Activated CD4-positive, alpha-beta T cell treated with anti-CD3 and anti-CD28 coated beads for 48 hours (primary cell): ENCODE data around the gene CDKL2.
"Not testable (repeated sequence)": the region's sequence is repeated elsewhere in the genome, so short reads cannot be mapped to it uniquely, and the experiment has no call there.

Experiments
- DNase-seq: peaks from one replicate; pipeline ENCODE4 v3.0.0-alpha.2; 2020

Gene CDKL2

DNA sequence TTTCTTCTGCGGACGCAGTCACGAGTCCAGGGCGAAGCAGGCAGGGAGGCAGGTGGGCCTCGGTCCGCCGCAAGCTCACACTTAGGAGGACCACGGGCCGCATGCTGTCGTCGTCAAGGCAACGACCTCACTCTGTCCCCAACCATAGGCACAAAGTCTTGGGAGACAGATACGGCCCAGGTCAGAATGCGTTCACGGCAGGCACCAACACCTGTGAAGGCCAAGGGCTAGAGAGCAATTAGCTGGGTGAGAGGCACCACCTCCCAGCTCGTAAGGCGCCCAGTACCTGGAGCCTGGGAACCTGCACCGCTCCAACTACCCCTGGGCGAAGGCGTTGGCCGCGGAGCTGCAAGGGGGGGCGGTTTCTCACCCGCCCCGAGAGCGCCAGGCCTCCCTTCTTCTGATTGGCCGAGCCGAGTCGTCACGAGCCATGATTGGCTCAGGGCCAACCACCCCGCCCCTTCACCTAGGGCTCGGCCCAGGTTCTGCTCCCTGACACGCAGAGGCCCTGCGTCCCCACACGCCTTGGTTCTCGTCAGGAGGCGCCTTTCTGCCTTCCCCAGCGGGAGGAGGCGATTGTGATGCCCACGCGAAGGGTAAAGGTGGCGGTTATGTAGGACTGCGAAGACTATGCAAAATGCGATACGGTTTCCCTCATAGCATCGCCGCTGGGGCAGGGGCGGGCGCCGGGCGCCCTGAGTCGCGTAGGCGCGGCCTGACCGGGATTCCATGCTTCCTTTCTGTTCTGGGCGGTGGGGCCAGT lies at the start of gene CDKL2:
Gene CDKL2, minus strand, starts transcription at position 355 of the 763 bp plus-strand sequence. CDS start 4,540 bp downstream, outside the sequence.
- peak; percentile 92 for DNase-seq

DNA sequence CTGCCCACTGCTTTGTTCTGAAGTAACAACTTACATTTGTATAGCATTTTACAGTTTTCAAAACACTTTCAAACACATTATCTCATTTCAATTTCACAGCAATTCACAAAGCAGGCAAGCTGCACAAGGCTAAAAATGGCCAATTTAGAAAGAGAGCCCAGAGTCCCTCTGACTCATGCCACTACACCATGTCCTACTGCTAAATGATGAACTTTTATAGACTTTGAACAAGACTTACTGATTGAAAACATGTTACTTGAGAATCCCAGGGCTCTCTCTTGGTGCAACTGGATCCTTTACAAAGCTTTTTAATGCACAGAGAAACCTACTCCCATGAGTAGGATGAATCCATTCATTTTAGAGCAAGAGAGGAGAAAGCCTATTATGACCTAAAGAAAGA lies 48.6 kb upstream of the CDKL2 start:
- DNase-seq, result no peak

DNA sequence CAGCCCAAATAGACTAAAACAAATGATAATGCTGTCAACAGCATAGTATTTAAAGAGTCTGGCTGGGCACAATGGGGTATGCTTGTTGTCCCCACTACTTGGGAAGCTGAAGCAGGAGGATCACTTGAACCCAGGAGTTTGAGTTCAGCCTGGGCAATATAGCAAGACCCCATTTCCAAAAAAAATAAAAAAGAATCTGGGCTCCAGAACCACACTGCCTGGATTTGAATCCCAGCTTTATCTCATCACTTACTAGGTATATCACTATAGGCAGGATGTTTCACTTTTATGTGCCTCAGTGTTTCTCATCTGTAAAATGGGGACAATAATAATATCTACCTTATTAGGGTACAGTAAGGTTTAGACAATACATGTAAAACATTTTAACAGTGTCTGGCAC lies 48.1 kb upstream of the CDKL2 start:
- no peak for DNase-seq

DNA sequence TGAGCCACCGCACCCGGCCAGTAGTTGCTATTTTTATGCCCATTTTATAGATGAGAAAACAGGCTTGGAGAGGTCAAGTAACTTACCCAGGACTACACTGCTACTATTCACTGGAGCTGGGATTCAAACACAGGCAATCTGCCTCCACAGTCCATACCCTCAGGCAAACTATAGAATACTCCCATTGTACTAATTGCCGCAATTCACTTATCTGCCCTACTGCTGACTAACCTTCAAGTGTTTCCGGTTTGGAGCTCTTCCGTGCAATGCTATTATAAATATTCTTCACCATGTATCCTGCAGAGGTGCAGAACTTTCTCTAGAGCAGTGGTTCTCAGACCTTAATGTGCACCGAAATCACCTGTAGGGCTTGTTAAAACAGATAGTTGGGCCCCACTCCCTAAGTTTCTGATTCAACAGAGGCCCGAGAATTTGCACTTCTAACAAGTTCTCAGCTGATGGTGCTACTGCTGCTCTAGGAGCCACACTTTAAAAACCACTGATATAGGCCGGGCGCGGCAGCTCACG lies 44.7 kb upstream of the CDKL2 start:
- no peak for DNase-seq

DNA sequence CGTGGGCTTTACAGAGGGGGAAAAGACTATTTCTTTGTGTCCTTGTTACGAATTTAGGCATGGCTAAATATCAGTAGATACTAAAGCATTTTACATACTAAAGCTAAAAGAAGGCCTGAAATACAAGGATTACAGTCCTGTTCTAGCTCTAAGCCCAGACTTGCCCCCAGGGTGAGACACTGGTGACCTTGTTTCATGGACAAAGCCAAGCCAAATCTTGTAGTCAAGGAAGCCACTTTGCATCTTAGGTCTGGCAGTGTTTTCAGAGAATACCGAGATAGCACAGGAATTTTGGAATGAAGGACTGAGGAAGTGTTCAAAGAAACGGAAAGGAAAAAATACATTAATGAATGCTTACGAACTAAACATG lies 43.6 kb upstream of the CDKL2 start:
- DNase-seq, result no peak

DNA sequence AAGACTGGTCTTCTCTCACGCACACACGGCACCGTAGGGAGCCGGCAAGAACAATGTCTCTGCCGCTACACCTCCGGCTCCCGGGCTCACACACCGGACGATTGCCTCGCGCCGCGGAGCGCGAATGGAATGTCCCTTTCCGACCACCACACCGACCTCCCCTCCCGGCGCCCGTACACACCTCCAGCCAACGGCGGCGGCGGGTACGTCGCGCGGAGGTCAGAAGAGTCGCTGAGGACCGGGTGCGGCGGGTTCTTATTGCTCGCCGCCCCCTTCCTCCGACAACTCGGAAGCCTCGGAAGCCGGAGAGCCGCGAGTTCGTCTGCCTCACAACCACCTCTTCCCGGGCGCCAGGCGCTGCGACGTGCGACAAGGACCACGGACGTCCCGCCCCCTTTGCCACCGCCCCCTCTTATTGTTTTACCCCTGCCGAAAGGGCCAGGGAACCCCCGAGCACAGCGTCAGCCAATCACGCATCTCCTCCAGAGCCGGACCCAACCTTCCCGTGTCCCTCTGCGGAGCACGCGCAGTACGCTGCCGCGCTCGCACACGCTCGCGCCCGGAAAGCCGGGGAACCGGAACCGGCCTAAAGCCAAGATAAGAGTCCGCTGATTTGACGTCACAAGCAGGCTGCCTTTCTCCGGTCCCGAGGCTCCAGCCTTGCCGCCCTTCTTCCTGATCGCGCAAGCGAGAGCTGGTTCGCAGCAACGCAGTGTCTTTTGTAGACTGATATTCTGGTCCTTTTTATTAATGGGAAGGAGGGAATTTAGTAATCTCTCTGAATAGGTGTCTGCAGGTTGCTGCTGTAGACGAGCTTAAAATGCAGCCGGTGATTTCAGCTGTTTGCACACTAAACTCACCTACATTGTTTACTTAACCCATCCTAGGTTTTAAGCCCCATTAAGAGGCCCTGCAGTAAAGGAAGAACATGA lies 43.0 kb upstream of the CDKL2 start, which contains the start of gene G3BP2:
Gene G3BP2, minus strand, starts transcription at position 385 of the 932 bp plus-strand sequence. CDS start 11,386 bp downstream, outside the sequence.
- DNase-seq, result peak; percentile 99

DNA sequence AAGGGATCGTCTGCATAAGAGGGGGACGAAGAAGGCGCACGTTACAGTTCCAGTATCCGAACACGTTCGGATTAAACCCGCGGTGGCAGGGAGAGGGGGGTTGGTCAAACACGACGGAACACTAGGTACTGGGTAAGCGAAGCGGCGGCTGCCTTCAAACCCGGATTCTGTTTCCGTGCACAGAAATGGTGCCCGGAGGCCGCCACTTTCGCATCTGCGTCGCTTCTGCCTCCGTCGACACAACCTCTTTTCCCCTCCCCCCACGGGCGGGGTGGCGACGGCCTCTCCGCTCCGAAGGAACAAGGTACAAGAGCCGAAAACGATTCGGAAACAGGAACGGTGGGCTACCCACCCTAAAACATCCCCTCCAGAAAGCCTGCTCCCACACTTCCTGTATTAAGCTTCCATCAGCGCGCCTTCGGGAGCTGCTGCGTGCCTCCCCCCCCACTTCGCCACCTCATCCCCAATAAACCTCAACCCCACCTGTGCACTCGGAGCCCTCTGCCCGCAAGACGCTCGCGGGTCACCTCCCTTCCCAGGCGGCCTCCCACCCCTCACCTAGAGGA lies 42.2 kb upstream of the CDKL2 start:
- DNase-seq, result peak; percentile 89

DNA sequence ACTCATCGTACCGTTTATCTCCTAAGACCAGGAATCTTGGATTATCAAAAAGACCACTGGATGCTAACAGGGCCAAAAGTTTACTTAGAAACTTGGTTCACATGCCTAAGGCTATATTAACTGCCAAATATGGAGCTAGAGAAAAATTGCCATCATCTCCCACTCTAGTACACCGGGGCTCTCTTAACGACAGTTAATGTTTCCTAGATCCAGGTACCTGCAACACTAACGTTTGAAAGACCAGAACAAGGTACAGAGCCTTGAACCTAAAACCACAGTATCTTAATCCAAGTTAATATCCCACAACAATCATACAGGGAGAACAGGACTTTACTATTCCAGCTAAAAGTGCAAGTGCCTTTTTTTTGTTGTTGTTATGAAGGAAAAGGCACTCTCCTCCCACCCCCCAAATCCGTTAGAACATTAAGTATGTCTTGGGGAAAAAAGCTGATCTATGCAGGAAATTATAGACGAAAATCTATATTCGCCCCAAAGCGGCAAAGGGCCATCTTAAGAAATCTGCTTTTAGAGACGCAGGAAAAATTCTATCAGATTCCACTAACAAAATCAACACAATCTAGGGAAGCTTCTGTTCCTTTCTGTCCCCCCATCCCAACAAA lies 41.6 kb upstream of the CDKL2 start:
- no peak for DNase-seq

DNA sequence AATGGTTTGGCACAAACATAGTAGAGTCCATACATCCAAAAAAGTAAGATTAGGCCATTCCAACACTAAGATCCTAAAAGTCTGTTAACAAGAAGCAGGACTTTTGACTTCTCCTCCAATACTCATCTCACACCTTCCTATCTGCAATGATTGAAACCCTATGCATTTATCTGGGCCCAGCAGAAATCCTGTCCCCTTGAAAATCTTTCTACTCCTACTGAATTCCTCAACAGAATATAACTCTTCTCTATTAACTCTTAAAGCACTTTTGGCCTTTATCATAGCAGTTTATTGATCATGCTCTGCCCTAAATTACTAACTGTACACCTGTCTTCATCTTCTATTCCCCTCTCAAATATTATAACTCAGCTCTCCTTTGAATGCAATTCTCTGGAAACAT lies 38.3 kb upstream of the CDKL2 start:
- no peak for DNase-seq

DNA sequence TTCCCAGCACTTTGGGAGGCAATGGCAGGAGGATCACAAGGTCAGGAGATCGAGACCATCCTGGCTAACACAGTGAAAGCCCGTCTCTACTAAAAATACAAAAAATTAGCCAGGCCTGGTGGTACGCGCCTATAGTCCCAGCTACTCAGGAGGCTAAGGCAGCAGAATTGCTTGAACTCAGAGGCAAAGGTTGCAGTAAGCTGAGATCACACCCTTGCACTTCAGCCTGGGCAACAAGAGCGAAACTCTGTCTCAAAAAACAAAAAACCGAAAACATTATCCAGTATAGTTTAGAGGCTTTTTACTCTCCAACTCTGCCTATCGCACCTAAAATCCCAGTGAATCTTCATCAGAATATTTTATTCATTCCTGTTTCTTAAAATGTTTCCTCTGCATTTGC lies 37.3 kb upstream of the CDKL2 start:
- DNase-seq, result not testable (repeated sequence)

DNA sequence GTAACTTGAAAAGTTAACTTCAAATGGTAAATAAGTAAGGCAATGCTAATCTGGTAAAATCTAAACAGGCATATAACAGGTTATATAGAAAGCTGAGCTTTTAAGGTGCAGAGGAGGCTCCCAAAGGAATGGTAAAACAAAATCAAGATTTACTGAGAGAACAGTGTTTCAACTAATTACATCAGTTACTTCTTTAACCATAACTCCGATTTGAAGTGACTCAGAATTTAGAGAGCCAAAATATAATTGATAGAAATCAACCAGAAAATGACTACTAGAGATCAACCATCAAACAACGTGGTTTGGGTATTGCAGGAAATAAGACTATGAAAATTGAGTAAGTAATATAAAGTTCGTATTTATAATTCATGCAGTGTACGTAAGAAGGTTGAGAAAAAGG lies 36.0 kb upstream of the CDKL2 start:
- DNase-seq, result no peak

DNA sequence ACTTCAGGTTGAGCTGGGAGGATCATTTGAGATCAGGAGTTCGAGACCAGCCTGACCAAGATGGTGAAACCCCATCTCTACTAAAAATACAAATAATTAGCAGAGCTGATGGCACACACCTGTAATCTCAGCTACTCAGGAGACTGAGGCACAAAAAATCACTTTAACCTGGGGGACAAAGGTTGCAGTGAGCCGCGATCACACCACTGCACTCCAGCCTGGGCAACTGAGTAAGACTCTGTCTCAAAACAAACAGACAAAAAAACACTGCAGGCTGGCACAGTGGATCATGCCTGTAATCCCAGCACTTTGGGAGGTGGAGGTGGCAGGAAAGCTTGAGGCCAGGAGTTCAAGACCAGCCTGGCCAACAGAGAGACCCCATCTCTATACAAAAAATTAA lies 34.3 kb upstream of the CDKL2 start:
- not testable (repeated sequence) for DNase-seq

DNA sequence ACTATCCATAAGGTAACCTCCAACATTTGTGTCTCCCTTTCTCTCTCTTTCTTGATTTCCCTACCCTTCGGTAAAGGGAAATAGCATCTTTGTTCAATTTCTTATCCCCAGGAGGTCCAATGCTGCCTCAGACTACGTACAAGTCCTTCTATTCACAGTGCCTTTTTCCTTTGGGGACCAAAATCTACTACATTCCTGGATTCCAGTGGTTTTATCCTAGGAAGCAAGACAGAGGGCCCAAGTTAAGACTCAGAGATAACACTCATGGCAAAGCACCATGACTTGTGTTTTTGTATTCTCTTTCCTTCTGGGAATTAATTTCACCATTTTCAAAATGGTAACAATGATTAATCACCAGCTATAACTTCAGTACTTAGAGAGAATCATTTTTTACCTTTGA lies 32.3 kb upstream of the CDKL2 start:
- DNase-seq, result no peak

DNA sequence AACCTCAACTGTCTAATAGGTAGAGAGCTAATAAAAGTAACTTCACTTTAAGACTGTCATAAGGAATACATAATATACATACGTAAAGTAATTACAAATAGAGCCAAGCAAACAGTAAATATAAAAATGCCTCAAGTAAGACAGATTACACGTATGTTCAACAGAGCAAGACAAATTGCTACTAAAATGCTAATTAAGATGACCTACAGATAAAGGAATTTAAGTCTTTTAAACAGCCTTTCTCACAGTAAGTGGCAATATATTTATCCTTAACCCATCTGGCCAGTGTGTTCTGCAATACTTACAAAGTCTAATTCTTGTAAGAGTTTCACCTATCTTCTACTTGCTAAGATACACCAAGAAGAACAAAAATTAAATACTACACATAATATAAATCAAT lies 30.2 kb upstream of the CDKL2 start:
- DNase-seq, result no peak

DNA sequence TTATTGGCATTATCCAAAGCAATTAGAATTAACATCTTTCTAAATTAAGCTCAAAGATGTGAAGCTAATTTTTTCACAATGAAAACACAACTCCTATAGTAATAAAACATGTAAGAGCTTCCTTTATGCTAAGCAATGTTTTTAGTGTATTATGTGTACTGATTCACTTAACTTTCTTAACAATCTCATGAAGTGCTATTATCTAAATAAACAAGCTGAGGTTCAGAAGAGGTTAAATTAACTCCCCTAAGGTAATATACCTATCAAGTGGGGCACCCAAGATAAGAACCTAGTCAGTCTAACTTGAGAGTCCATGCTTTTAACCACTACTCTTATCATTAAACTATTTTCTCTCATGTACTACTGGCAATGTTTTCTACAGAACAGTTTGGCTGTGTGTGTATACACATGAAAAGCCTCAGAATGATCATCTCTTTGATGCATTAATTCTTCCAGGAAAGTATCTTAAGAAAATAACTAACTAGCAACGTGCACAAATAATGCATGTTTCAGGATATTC lies 29.2 kb upstream of the CDKL2 start:
- no peak for DNase-seq

DNA sequence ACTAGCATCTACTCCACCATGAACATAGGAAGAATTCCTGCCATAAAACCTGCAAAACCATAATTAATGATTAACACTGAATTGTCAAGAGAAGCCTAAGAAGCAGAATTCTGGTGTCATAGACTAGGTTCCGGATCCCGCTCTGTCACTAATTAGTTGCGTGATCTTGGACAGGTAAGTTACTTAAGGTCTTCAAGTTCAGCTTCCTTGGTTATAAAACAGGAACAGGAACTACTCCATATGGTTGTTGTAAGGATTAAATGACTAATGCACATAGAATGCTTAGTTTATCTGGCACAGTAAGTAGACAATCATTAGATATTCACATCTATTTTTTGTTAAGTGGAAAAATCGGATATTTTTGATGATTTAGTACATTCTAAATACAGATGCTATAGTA lies 28.5 kb upstream of the CDKL2 start:
- no peak for DNase-seq

DNA sequence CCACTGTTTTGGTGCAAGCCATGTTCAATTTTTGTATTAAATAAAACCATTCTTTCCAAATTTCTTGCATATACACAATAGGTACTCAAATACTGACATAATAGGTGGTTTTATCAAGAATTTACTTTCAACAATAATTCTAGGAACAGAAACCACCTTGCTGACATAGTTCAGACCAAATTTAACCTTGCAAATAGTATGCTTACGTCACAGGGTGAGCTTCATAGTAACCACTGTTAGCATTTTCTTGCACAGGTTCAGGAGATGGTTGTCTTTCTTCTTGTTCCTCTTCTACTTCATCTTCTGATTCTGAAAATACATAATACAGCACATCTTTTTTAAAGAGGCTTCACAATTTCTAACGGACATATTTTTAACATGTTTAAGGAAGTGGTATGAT lies 25.2 kb upstream of the CDKL2 start:
- no peak for DNase-seq

DNA sequence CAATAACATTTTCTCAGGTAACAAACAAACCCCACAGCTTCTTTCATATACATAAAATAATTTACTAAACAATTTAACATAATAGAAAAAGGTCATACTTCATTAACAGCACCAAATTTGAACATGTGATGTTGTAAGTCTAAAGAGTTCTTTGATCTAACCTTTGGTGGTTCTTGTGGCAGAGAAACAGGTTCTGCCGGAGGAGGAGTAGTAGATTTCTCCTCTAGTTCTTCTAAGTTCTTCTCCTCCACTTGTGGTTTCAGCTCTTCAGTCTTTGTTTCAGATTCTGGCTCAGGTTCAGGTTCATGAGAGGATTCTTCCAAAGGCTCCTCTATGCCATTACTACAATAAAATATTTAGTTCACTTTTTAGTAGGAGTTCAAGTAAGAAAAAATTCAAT lies 24.6 kb upstream of the CDKL2 start:
- DNase-seq, result no peak

DNA sequence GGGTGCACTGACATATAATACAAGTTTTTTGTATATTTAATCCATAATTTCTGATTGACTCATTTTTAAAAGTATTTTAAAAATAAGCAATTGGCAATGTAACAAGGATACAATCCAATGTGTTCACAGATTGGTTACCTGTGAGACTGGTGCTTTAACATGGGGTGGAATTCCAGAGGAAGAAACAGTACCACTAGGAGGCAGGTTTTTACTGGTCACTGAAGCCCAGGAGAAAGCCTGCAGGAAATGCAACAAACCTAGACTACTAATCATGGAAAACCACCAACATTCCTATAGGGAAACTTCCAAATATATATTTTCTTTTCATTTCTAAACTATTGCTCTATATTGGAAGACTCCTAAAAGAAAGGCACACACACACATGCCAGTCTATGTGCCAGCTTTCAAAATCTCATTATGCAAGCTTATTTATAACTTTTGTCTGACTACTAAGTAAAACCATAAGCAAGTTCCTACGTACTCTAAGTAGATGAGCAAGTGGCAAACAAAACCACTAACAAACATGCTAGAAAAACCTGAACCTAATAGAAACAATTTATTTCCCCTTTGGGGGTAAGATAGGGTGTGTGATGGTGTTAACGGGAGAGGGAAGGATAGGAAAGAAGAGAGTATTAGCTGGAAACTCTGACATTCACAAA lies 23.6 kb upstream of the CDKL2 start:
- no peak for DNase-seq

DNA sequence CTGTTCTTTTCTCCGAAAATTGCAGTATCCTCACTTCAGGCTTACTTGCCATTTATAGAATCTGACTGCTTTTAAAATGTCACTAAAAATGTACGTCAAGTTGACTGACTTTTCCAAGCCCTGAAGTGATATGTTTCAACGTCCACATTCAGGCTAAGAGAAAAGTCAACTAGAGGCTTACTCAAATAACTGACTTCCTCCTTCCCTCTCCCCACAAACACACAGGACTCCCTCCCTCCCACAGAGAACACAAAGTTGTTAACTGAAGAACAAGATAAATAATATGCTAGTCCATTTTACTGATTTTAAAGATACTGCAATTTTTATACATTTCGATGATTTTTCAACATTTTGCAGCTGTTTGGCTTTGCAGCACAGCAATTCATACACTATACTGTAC lies 13.8 kb upstream of the CDKL2 start:
- no peak for DNase-seq

DNA sequence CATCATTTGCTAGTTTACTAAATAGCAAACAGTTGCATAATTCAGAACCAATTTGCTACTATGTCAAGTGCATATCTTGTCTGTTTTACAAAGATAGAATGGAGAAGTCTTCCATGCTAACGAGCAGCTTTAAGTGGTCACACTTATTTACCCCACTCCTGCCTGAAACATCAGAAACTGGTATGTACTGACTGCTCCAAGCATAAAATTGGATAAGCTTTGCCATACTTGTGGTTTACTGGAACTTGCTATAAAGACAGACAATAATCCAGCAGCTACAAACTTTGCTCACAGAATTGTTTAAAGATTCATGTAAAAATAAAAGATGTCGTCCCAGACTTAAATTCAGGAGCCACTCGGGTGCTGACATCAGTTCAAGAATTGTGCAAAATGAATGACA lies 13.3 kb upstream of the CDKL2 start:
- DNase-seq, result no peak

DNA sequence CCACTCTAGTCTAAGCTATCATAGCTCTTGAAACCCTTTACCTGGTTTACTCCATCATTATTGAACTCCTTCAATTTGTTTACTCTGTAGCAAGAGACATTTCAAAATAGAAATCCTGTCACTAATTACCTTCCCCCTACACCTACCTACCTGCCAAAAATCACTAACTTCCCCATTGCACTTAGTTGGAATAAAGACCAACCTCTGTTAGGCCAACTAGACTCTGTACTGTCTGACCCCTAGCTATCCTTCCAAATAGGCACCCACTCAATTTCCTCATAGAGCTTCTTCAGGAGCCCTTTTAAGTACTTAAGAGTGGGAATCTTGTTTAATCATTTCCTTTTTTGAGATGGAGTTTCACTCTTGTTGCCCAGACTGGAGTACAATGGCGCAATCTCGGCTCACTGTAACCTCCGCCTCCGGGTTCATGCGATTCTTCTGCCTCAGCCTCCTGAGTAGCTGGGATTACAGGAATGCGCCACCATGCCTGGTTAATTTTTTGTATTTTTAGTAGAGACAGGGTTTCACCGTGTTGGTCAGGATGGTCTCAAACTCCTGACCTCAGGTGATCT lies 8.9 kb upstream of the CDKL2 start:
- no peak for DNase-seq
